ENCODE measurements around the gene WIF1.

The WIF1 gene

GRCh38 chr12:65121049-65121955 is at the start of gene WIF1:
Gene WIF1 (minus strand): TSS chr12:65121305. CDS start chr12:65121191, 114 bp downstream.
- peak; percentile 16 for DNase-seq (ENCODE audit: low read depth)

GRCh38 chr12:65170209-65170881 is 49.2 kb upstream of the WIF1 start:
- peak; percentile 59 for DNase-seq (ENCODE audit: low read depth)

- DNase-seq (ENCODE audit: low read depth): peak; percentile 89
Observed at GRCh38 chr12:65169320-65170208, 48.5 kb upstream of the WIF1 start, which contains the start of gene LEMD3. Gene LEMD3 (plus strand): TSS chr12:65169583. CDS start chr12:65169597, 14 bp downstream.

GRCh38 chr12:65168681-65169319 is 47.7 kb upstream of the WIF1 start:
- DNase-seq (ENCODE audit: low read depth): no peak

GRCh38 chr12:65164774-65165173 is 43.7 kb upstream of the WIF1 start:
- DNase-seq (ENCODE audit: low read depth): no peak

- no peak for DNase-seq (ENCODE audit: low read depth)
Observed at GRCh38 chr12:65164244-65164643, 43.1 kb upstream of the WIF1 start.

- no peak for DNase-seq (ENCODE audit: low read depth)
Observed at GRCh38 chr12:65162609-65163008, 41.5 kb upstream of the WIF1 start.

GRCh38 chr12:65157091-65157490 is 36.0 kb upstream of the WIF1 start:
- DNase-seq (ENCODE audit: low read depth): no peak

- no peak for DNase-seq (ENCODE audit: low read depth)
Observed at GRCh38 chr12:65156366-65156841, 35.3 kb upstream of the WIF1 start.

- DNase-seq (ENCODE audit: low read depth): no peak
Observed at GRCh38 chr12:65155784-65156183, 34.7 kb upstream of the WIF1 start.

- no peak for DNase-seq (ENCODE audit: low read depth)
Observed at GRCh38 chr12:65152596-65152995, 31.5 kb upstream of the WIF1 start.

GRCh38 chr12:65152012-65152411 is 30.9 kb upstream of the WIF1 start:
- DNase-seq (ENCODE audit: low read depth): no peak

- DNase-seq (ENCODE audit: low read depth): no peak
Observed at GRCh38 chr12:65147312-65147905, 26.3 kb upstream of the WIF1 start.

- DNase-seq (ENCODE audit: low read depth): no peak
Observed at GRCh38 chr12:65140738-65141137, 19.6 kb upstream of the WIF1 start.

GRCh38 chr12:65139389-65139788 is 18.3 kb upstream of the WIF1 start:
- DNase-seq (ENCODE audit: low read depth): no peak

GRCh38 chr12:65133879-65134278 is 12.8 kb upstream of the WIF1 start:
- DNase-seq (ENCODE audit: low read depth): no peak

- no peak for DNase-seq (ENCODE audit: low read depth)
Observed at GRCh38 chr12:65126482-65126881, 5.4 kb upstream of the WIF1 start.

GRCh38 chr12:65125975-65126374 is 4.9 kb upstream of the WIF1 start:
- no peak for DNase-seq (ENCODE audit: low read depth)

- DNase-seq (ENCODE audit: low read depth): no peak
Observed at GRCh38 chr12:65125247-65125646, 4.1 kb upstream of the WIF1 start.

- DNase-seq (ENCODE audit: low read depth): no peak
Observed at GRCh38 chr12:65123435-65124063, 2.4 kb upstream of the WIF1 start.

GRCh38 chr12:65122703-65123102 is 1.6 kb upstream of the WIF1 start:
- DNase-seq (ENCODE audit: low read depth): no peak
